ENCODE measurements around the gene STAC2. TPM values are rescaled to one million over a fixed set of nuclear protein-coding genes. Genes with fewer than 3 reads are reported as not detected.
A peak's percentile ranks its signal among the peaks of the same experiment; 100 is the strongest.

Gene STAC2
- total RNA-seq, 1 donor from 2014 or later = 0.62 TPM

GRCh38 chr17:39194089-39194984 lies 31.4 kb downstream of the STAC2 start:
- Mint-ChIP-seq H3K27ac (ENCODE audit: unreplicated experiment) (peak overlapping the region; percentile 7), H3K27me3 (ENCODE audit: unreplicated experiment) (no peaks in the 10 kb centered on the region), H3K4me3 (ENCODE audit: unreplicated experiment) (no peak overlapping the region), H3K9me3 (ENCODE audit: unreplicated experiment) (no peaks in the 10 kb centered on the region), H3K4me1 (ENCODE audit: unreplicated experiment) (peaks cover 21% of the 10 kb centered on the region), H3K36me3 (ENCODE audit: unreplicated experiment) (peaks cover 17% of the 10 kb centered on the region)
- no peak for DNase-seq (ENCODE audit: extremely low spot score, unreplicated experiment)
- TF ChIP-seq CTCF (IDR thresholded peaks at IDR 0.05) = peak; percentile 39

- H3K9me3 Mint-ChIP-seq (ENCODE audit: unreplicated experiment) = no peaks in the 10 kb centered on the region
- TF ChIP-seq CTCF (IDR thresholded peaks at IDR 0.05) = no peak
These were observed 32.4 kb downstream of the STAC2 start for GRCh38 chr17:39193346-39193745.

DNA sequence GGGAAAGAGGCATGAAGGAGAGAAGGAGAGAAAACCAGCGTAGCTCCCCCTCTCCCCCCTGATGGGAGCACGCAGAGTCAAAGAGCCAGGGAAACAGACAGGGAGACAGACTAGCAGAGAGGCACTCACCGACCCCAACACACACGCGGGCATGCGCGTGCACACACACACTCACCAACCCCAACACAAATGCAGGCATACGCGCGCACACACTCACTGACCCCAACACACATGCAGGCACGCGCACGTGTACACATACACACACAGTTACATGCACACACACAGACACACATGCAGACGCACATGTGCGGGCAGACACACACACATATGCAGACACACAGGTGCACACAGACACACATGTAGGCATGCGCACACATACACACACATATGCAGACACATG lies 32.8 kb downstream of the STAC2 start:
- no peak for DNase-seq (ENCODE audit: extremely low spot score, unreplicated experiment)
- H3K36me3 Mint-ChIP-seq (ENCODE audit: unreplicated experiment) = peaks cover 20% of the 10 kb centered on the region
- no peak for TF ChIP-seq CTCF (IDR thresholded peaks at IDR 0.05)
- no peak overlapping the region for H3K4me3 Mint-ChIP-seq (ENCODE audit: unreplicated experiment)
- H3K27ac Mint-ChIP-seq (ENCODE audit: unreplicated experiment) = peak overlapping the region; percentile 32
- peaks cover 15% of the 10 kb centered on the region for H3K4me1 Mint-ChIP-seq (ENCODE audit: unreplicated experiment)
- no peaks in the 10 kb centered on the region for H3K27me3 Mint-ChIP-seq (ENCODE audit: unreplicated experiment)
- no peaks in the 10 kb centered on the region for H3K9me3 Mint-ChIP-seq (ENCODE audit: unreplicated experiment)

More at GRCh38 chr17:39193346-39193745, 32.4 kb downstream of the STAC2 start:
- Mint-ChIP-seq H3K27ac (ENCODE audit: unreplicated experiment) (no peak overlapping the region), H3K4me1 (ENCODE audit: unreplicated experiment) (peaks cover 15% of the 10 kb centered on the region), H3K4me3 (ENCODE audit: unreplicated experiment) (no peak overlapping the region), H3K36me3 (ENCODE audit: unreplicated experiment) (peaks cover 19% of the 10 kb centered on the region), H3K27me3 (ENCODE audit: unreplicated experiment) (no peaks in the 10 kb centered on the region)
- DNase-seq (ENCODE audit: extremely low spot score, unreplicated experiment) = no peak

DNA sequence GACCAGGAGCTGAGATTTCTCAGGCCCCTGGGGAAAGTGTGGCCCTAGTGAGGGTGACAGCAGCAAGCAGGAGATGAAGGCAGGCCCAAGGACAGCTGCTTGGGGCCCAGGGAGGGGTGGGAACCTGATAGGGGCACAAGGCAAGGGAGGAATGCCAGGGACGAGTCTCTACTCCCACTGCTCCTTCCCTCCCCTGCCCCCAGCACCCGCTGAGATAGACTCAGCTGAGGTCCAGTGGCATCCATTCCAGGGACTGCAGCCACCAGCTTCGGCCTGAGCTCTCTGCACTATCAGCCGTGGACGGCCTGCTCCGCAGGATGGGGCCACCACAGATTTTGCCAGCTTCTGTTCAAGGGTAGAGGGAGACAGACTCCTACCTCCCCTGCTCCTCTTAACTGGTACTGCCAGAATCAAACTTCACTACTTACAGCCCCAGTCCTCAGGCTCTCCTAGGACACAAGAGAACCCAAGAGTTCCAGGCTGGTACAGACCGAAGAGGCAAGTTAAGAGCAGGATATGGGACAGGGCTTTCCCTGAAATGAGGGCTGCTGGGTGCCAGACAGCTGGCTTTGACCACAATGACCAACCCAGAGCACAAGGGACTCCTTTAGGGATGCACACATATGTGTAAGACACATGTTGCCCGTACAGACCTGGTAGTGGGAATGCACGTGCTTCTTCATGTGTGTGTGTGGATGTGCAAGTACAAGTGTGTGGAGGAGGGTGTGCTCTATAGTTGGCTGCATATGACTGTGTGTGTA lies 33.8 kb downstream of the STAC2 start:
- H3K9me3 Mint-ChIP-seq (ENCODE audit: unreplicated experiment) = no peaks in the 10 kb centered on the region
- DNase-seq (ENCODE audit: extremely low spot score, unreplicated experiment) = no peak
- no peak for TF ChIP-seq CTCF (IDR thresholded peaks at IDR 0.05)
- H3K4me3 Mint-ChIP-seq (ENCODE audit: unreplicated experiment) = no peak overlapping the region
- H3K27ac Mint-ChIP-seq (ENCODE audit: unreplicated experiment) = no peak overlapping the region
- no peaks in the 10 kb centered on the region for H3K27me3 Mint-ChIP-seq (ENCODE audit: unreplicated experiment)
- H3K36me3 Mint-ChIP-seq (ENCODE audit: unreplicated experiment) = peaks cover 24% of the 10 kb centered on the region
- H3K4me1 Mint-ChIP-seq (ENCODE audit: unreplicated experiment) = peaks cover 15% of the 10 kb centered on the region

Measured in osteocyte (in vitro differentiated cells).